ENCODE results near the gene GPAM.

GPAM gene

GRCh38 chr10:112221545-112221944 lies 38.0 kb upstream of the GPAM start:
- no peak for TF ChIP-seq CTCF (conservative IDR thresholded peaks at IDR 0.05; ENCODE audit: control insufficient read depth, insufficient read depth, low read depth, low read length)
- DNase-seq (ENCODE audit: low read depth), result peak; percentile 54
- H3K4me3 ChIP-seq (ENCODE audit: control insufficient read depth, low read depth, low read length), result no peak overlapping the region

GRCh38 chr10:112218960-112219359 lies 35.4 kb upstream of the GPAM start:
- no peak for DNase-seq (ENCODE audit: low read depth)
- H3K4me3 ChIP-seq (ENCODE audit: control insufficient read depth, low read depth, low read length), result no peak overlapping the region
- TF ChIP-seq CTCF (conservative IDR thresholded peaks at IDR 0.05; ENCODE audit: control insufficient read depth, insufficient read depth, low read depth, low read length), result no peak

GRCh38 chr10:112218036-112218390 lies 34.4 kb upstream of the GPAM start:
- H3K4me3 ChIP-seq (ENCODE audit: control insufficient read depth, low read depth, low read length), result no peak overlapping the region
- DNase-seq (ENCODE audit: low read depth), result no peak
- TF ChIP-seq CTCF (conservative IDR thresholded peaks at IDR 0.05; ENCODE audit: control insufficient read depth, insufficient read depth, low read depth, low read length), result no peak

GRCh38 chr10:112217386-112218035 lies 33.9 kb upstream of the GPAM start:
- no peak for TF ChIP-seq CTCF (conservative IDR thresholded peaks at IDR 0.05; ENCODE audit: control insufficient read depth, insufficient read depth, low read depth, low read length)
- DNase-seq (ENCODE audit: low read depth), result peak; percentile 11
- no peak overlapping the region for H3K4me3 ChIP-seq (ENCODE audit: control insufficient read depth, low read depth, low read length)

- no peak for TF ChIP-seq CTCF (conservative IDR thresholded peaks at IDR 0.05; ENCODE audit: control insufficient read depth, insufficient read depth, low read depth, low read length)
- H3K4me3 ChIP-seq (ENCODE audit: control insufficient read depth, low read depth, low read length), result no peak overlapping the region
- no peak for DNase-seq (ENCODE audit: low read depth)
Observed at GRCh38 chr10:112216966-112217365, 33.4 kb upstream of the GPAM start.

GRCh38 chr10:112216151-112216550 lies 32.6 kb upstream of the GPAM start:
- DNase-seq (ENCODE audit: low read depth), result no peak
- no peak for TF ChIP-seq CTCF (conservative IDR thresholded peaks at IDR 0.05; ENCODE audit: control insufficient read depth, insufficient read depth, low read depth, low read length)
- H3K4me3 ChIP-seq (ENCODE audit: control insufficient read depth, low read depth, low read length), result no peak overlapping the region

GRCh38 chr10:112215342-112215774 lies 31.8 kb upstream of the GPAM start:
- peak; percentile 11 for DNase-seq (ENCODE audit: low read depth)
- TF ChIP-seq CTCF (conservative IDR thresholded peaks at IDR 0.05; ENCODE audit: control insufficient read depth, insufficient read depth, low read depth, low read length), result no peak

More at GRCh38 chr10:112215342-112215774, 31.8 kb upstream of the GPAM start:
- H3K4me3 ChIP-seq (ENCODE audit: control insufficient read depth, low read depth, low read length), result no peak overlapping the region
